Trophoblast cell (in vitro differentiated cells and primary cell): Measurements from ENCODE around the gene DHRS1.

Experiments
- DNase-seq, 2 donors: peaks; one replicate each; pipeline ENCODE4 v3.0.0-alpha.2; 2016
- H2AFZ ChIP-seq: 2 replicates; pipeline ENCODE4 v1.6.1; 2013; ENCODE audit warnings: low read length, moderate library complexity, mild to moderate bottlenecking; ENCODE audit not compliant: insufficient read depth, poor library complexity
- H2AK5ac ChIP-seq: 2 replicates; pipeline ENCODE4 v1.6.1; 2013; ENCODE audit warnings: mild to moderate bottlenecking, low read length
- H2BK120ac ChIP-seq: 2 replicates; pipeline ENCODE4 v1.6.1; 2013; ENCODE audit warnings: low read length, mild to moderate bottlenecking, moderate library complexity; ENCODE audit not compliant: insufficient read depth, poor library complexity
- H2BK12ac ChIP-seq: 2 replicates; pipeline ENCODE4 v1.6.1; 2013; ENCODE audit warnings: mild to moderate bottlenecking, low read length, moderate library complexity
- H2BK5ac ChIP-seq: 2 replicates; pipeline ENCODE4 v1.6.1; 2013; ENCODE audit warnings: low read length, low read depth, moderate library complexity, mild to moderate bottlenecking; ENCODE audit not compliant: poor library complexity
- H3K14ac ChIP-seq: 2 replicates; pipeline ENCODE4 v1.6.1; 2013; ENCODE audit warnings: mild to moderate bottlenecking, low read length
- H3K18ac ChIP-seq: 2 replicates; pipeline ENCODE4 v1.6.1; 2013; ENCODE audit warnings: mild to moderate bottlenecking, low read length
- H3K23ac ChIP-seq: 2 replicates; pipeline ENCODE4 v1.6.1; 2013; ENCODE audit warnings: low read length
- H3K27ac ChIP-seq: 2 replicates; pipeline ENCODE4 v1.5.1; 2013; ENCODE audit warnings: low read depth, mild to moderate bottlenecking, inconsistent platforms, low read length, moderate library complexity
- H3K27me3 ChIP-seq: 2 replicates; pipeline ENCODE4 v1.6.1; 2013; ENCODE audit warnings: inconsistent platforms, mild to moderate bottlenecking, low read length, moderate library complexity; ENCODE audit not compliant: insufficient read depth
- H3K36me3 ChIP-seq, 2 experiments: 1 replicate in 1 of 2; 2 replicates in 1 of 2; pipeline ENCODE4 v1.6.1; 2013; ENCODE audit warnings: low read length in 2 of 2, mild to moderate bottlenecking in 2 of 2, moderate library complexity in 1 of 2; ENCODE audit not compliant: insufficient read depth in 2 of 2, control insufficient read depth in 1 of 2
- H3K4ac ChIP-seq: 2 replicates; pipeline ENCODE4 v1.6.1; 2013; ENCODE audit warnings: low read depth, mild to moderate bottlenecking, low read length, moderate library complexity
- H3K4me1 ChIP-seq, 2 experiments: 1 replicate in 1 of 2; 2 replicates in 1 of 2; pipeline ENCODE4 v1.6.1; 2013; ENCODE audit warnings: low read length in 2 of 2, mild to moderate bottlenecking in 2 of 2, moderate library complexity in 1 of 2; ENCODE audit not compliant: insufficient read depth in 2 of 2, control insufficient read depth in 1 of 2
- H3K4me2 ChIP-seq: 2 replicates; pipeline ENCODE4 v1.6.1; 2013; ENCODE audit warnings: inconsistent platforms, mild to moderate bottlenecking, low read length, moderate library complexity
- H3K4me3 ChIP-seq: 2 replicates; pipeline ENCODE4 v1.5.1; 2013; ENCODE audit warnings: mild to moderate bottlenecking, low read depth, low read length, inconsistent platforms
- H3K79me1 ChIP-seq: one replicate; pipeline ENCODE4 v1.6.1; 2013; ENCODE audit warnings: low read length
- H3K79me2 ChIP-seq: 2 replicates; pipeline ENCODE4 v1.6.1; 2013; ENCODE audit warnings: low read length, mild to moderate bottlenecking; ENCODE audit not compliant: control insufficient read depth, insufficient read depth, poor library complexity
- H3K9ac ChIP-seq: 2 replicates; pipeline ENCODE4 v1.6.1; 2013; ENCODE audit warnings: mild to moderate bottlenecking, low read length
- H3K9me3 ChIP-seq: 2 replicates; pipeline ENCODE4 v1.6.1; 2013; ENCODE audit warnings: low read depth, mild to moderate bottlenecking, control low read depth, inconsistent platforms, low read length; ENCODE audit not compliant: insufficient read depth
- H4K12ac ChIP-seq: 2 replicates; pipeline ENCODE4 v1.6.1; 2013; ENCODE audit warnings: low read depth, mild to moderate bottlenecking, low read length, moderate library complexity
- H4K8ac ChIP-seq: 2 replicates; pipeline ENCODE4 v1.6.1; 2013; ENCODE audit warnings: low read depth, mild to moderate bottlenecking, low read length, moderate library complexity
- H4K91ac ChIP-seq: one replicate; pipeline ENCODE4 v1.6.1; 2013; ENCODE audit warnings: low read depth, mild to moderate bottlenecking, low read length, moderate library complexity
- WGBS: extraction: QIAGEN DNeasy Blood & Tissue Kit; methylation state at CpG from one replicate; pipeline ENCODE4 v1.1.7; 2013; ENCODE audit warnings: missing lambda C conversion rate; ENCODE audit not compliant: insufficient read length, insufficient coverage; ENCODE audit errors: extremely low coverage; 5-methylcytosine and 5-hydroxymethylcytosine counted together

Gene DHRS1

GRCh38 chr14:24300326-24300980 is 873 bp upstream of the DHRS1 start:
- H3K4ac ChIP-seq, result peak overlapping the region; percentile 39
- peak overlapping the region; percentile 40 for H3K23ac ChIP-seq
- H4K91ac ChIP-seq, result no peak overlapping the region
- no peak overlapping the region for H2BK5ac ChIP-seq
- H3K4me3 ChIP-seq, result peak overlapping the region; percentile 79
- H3K79me1 ChIP-seq, result peaks cover 3% of the 10 kb centered on the region
- H3K9ac ChIP-seq, result peak overlapping the region; percentile 83
- H3K14ac ChIP-seq, result peak overlapping the region; percentile 13
- H2AK5ac ChIP-seq, result no peak overlapping the region
- H3K27me3 ChIP-seq, result no peaks in the 10 kb centered on the region
- peaks cover 11 to 14% of the 10 kb centered on the region in 2 experiments for H3K4me1 ChIP-seq
- no peak overlapping the region for H2BK120ac ChIP-seq
- H4K8ac ChIP-seq, result peak overlapping the region; percentile 62
- H3K18ac ChIP-seq, result peak overlapping the region; percentile 10
- WGBS, result no CpG with 5 or more reads among the region's 16 CpGs
- H2AFZ ChIP-seq, result no peak overlapping the region
- H3K9me3 ChIP-seq, result no peaks in the 10 kb centered on the region
- peak overlapping the region; percentile 79 for H3K4me2 ChIP-seq
- H4K12ac ChIP-seq, result peak overlapping the region; percentile 20
- H3K36me3 ChIP-seq, result peaks cover 33 to 46% of the 10 kb centered on the region in 2 experiments
- H3K27ac ChIP-seq, result no peak overlapping the region
- H2BK12ac ChIP-seq, result no peak overlapping the region
- DNase-seq, result no peak
- peaks cover 9% of the 10 kb centered on the region for H3K79me2 ChIP-seq

DNA sequence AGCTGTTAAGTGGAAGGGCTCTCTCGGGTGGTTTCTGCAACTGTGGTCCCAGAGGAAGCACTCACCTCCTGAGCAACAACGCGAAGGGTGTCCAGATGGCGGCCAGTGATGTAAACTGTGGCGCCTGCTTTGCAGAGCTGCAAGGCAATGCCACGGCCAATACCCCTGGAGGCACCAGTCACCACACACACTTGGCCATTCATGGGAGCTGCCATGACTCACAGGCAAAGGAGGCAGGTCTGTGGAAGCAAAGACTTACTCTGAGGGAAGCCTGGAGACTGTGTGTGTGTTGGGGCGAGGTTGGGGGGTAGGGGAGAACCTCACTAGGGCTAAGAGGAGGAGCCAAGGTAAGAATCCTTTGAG is 707 bp downstream of the DHRS1 start:
- peak overlapping the region; percentile 38 for H2BK5ac ChIP-seq
- peak; percentile 26 to 50 for DNase-seq
- WGBS, result no CpG with 5 or more reads among the region's 7 CpGs

DNA sequence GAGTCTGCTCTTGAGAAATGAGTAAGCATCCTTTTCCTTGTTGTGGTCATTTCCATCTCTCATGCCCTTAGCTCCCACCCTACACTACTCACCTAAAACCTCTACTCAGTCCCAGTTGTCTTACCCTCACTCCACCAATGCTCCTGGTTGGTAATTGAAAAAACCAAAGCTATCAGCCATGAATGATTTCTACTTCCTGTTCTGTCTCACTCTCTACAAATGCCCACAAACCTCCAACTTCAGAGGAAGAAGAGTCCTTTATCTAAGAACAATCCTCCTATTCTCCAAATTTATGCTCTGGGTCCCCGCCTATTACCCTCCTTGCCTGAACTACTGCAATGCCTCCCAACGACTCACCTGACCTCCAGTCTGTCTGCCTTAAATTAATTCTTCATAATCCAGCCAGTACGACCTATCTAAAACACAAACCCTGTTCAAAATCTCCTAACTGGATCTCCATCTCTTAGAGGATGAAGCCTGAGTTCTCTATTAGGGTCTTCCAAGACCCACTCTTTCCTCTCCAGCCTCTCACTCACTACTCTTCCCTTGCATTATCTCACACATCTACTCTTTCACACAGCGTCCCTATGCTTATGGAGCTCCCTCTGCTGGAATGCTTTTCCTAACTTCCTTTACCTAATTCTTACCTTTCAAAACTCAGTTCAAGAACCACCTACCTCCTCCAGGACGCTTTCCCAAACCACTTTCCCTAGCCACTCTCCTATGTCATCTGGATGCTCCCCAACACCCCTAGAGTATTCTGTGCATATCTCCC is 2.2 kb downstream of the DHRS1 start:
- no peak overlapping the region for H3K18ac ChIP-seq
- no peak overlapping the region for H3K9ac ChIP-seq
- no peak overlapping the region for H2AFZ ChIP-seq
- H3K36me3 ChIP-seq, result peaks cover 20 to 25% of the 10 kb centered on the region in 2 experiments
- no peak overlapping the region for H2BK5ac ChIP-seq
- H4K91ac ChIP-seq, result peak overlapping the region; percentile 1
- no CpG with 5 or more reads among the region's 5 CpGs for WGBS
- peaks cover 3% of the 10 kb centered on the region for H3K79me1 ChIP-seq
- no peak overlapping the region for H4K8ac ChIP-seq
- peak; percentile 22 to 73 for DNase-seq
- no peak overlapping the region for H4K12ac ChIP-seq
- H2AK5ac ChIP-seq, result no peak overlapping the region
- H3K4me3 ChIP-seq, result no peak overlapping the region
- H3K4ac ChIP-seq, result no peak overlapping the region
- H3K14ac ChIP-seq, result no peak overlapping the region
- H3K4me1 ChIP-seq, result peaks cover 11 to 14% of the 10 kb centered on the region in 2 experiments
- no peak overlapping the region for H3K27ac ChIP-seq
- H2BK12ac ChIP-seq, result no peak overlapping the region
- peaks cover 9% of the 10 kb centered on the region for H3K79me2 ChIP-seq
- no peaks in the 10 kb centered on the region for H3K27me3 ChIP-seq
- no peak overlapping the region for H2BK120ac ChIP-seq
- H3K9me3 ChIP-seq, result no peaks in the 10 kb centered on the region
- H3K23ac ChIP-seq, result no peak overlapping the region
- no peak overlapping the region for H3K4me2 ChIP-seq

More for the DNA sequence above, 707 bp downstream of the DHRS1 start:
- peak overlapping the region; percentile 89 for H3K9ac ChIP-seq
- H3K79me2 ChIP-seq, result peaks cover 9% of the 10 kb centered on the region
- H3K4me3 ChIP-seq, result peak overlapping the region; percentile 84
- H3K14ac ChIP-seq, result peak overlapping the region; percentile 46
- H2BK120ac ChIP-seq, result no peak overlapping the region
- peaks cover 21 to 34% of the 10 kb centered on the region in 2 experiments for H3K36me3 ChIP-seq
- H3K27ac ChIP-seq, result no peak overlapping the region
- H3K79me1 ChIP-seq, result peaks cover 3% of the 10 kb centered on the region
- H3K4ac ChIP-seq, result peak overlapping the region; percentile 31
- no peaks in the 10 kb centered on the region for H3K9me3 ChIP-seq
- peak overlapping the region; percentile 93 for H2AFZ ChIP-seq
- no peaks in the 10 kb centered on the region for H3K27me3 ChIP-seq
- H4K8ac ChIP-seq, result peak overlapping the region; percentile 81
- peak overlapping the region; percentile 86 for H3K18ac ChIP-seq
- H3K4me2 ChIP-seq, result peak overlapping the region; percentile 79
- H2AK5ac ChIP-seq, result peak overlapping the region; percentile 42
- peak overlapping the region; percentile 33 for H4K91ac ChIP-seq
- H3K23ac ChIP-seq, result no peak overlapping the region
- peak overlapping the region; percentile 81 for H4K12ac ChIP-seq
- no peak overlapping the region for H2BK12ac ChIP-seq
- peaks cover 11 to 14% of the 10 kb centered on the region in 2 experiments for H3K4me1 ChIP-seq

- WGBS, result no CpG with 5 or more reads among the region's 12 CpGs
- Histone ChIP-seq H3K36me3 (peaks cover 22 to 26% of the 10 kb centered on the region in 2 experiments), H3K79me2 (peaks cover 9% of the 10 kb centered on the region), H2AK5ac (peak overlapping the region; percentile 6), H2BK5ac (no peak overlapping the region), H2BK120ac (no peak overlapping the region), H3K4me2 (peak overlapping the region; percentile 6), H4K91ac (peak overlapping the region; percentile 29), H3K9me3 (no peaks in the 10 kb centered on the region), H3K23ac (no peak overlapping the region), H3K4ac (peak overlapping the region; percentile 4), H2AFZ (peak overlapping the region; percentile 20), H3K27me3 (no peaks in the 10 kb centered on the region), H4K12ac (peak overlapping the region; percentile 29), H2BK12ac (no peak overlapping the region), H3K4me3 (no peak overlapping the region), H3K9ac (no peak overlapping the region), H3K4me1 (peaks cover 11 to 14% of the 10 kb centered on the region in 2 experiments), H3K79me1 (peaks cover 3% of the 10 kb centered on the region), H4K8ac (peak overlapping the region; percentile 13), H3K14ac (no peak overlapping the region), H3K27ac (peak overlapping the region; percentile 11), H3K18ac (no peak overlapping the region)
- peak; percentile 70 to 84 for DNase-seq
Observed at GRCh38 chr14:24296341-24297157, 3.0 kb downstream of the DHRS1 start.
